GM12878 (cell line): Measurements from ENCODE around the gene CERKL. TPM values are rescaled to one million over a fixed set of nuclear protein-coding genes. Genes with fewer than 3 reads are reported as not detected.

ENCODE experiments used
- ATAC-seq: fragments of 200-7000 bp; cut with Tn5 transposase; 3 replicates; pipeline ENCODE4 v1.9.1; 2020; ENCODE audit warnings: mild to moderate bottlenecking, moderate library complexity
- BruUV-seq: library from RNA; stranded (reverse); fragments of 400-500 nt; replicated peaks from 2 replicates; lab custom pipeline; 2021; lab: Mats Ljungman, UMichigan
- CTCF ChIA-PET: fragments of 300-600 bp; sonication (Branson Sonifier 250); formaldehyde crosslinking; extraction: SDS; loops from one replicate; lab custom pipeline; 2021; ENCODE audit warnings: inconsistent platforms; lab: Yijun Ruan, JAX
- POLR2A ChIA-PET: fragments of 350-600 bp; formaldehyde crosslinking; extraction: SDS; loops from one replicate; lab custom pipeline; 2021; ENCODE audit warnings: inconsistent platforms; lab: Charles Lee
- RAD21 ChIA-PET: fragments of 300-600 bp; sonication (Branson Sonifier 250); formaldehyde crosslinking; loops from one replicate; lab custom pipeline; 2023; ENCODE audit warnings: antibody characterized with exemption; ENCODE audit not compliant: unreplicated experiment; lab: Charles Lee
- SMC1A ChIA-PET: fragments of 300-600 bp; sonication (Branson Sonifier 250); formaldehyde crosslinking; loops from one replicate; lab custom pipeline; 2023; ENCODE audit not compliant: unreplicated experiment, uncharacterized antibody; lab: Charles Lee
- DNase-seq: peaks from one replicate; pipeline ENCODE4 v3.0.0-alpha.2; 2011; ENCODE audit warnings: low read depth, low spot score
- FAIRE-seq: peaks from 3 replicates; lab custom pipeline; 2011; peaks lifted over from hg19 to GRCh38; lab: Jason Lieb, UNC
- H2AFZ ChIP-seq: 2 replicates; pipeline ENCODE4 v1.6.0; 2011; ENCODE audit warnings: low read depth, low read length, control low read depth; ENCODE audit not compliant: control insufficient read depth
- H3K27ac ChIP-seq: 2 replicates; pipeline ENCODE4 v1.5.1; 2011; ENCODE audit warnings: control low read depth; ENCODE audit not compliant: control insufficient read depth, insufficient read depth
- H3K27me3 ChIP-seq, 2 experiments: replicated peaks in 1 of 2; 2 replicates each; pipeline versions ENCODE4 v1.6.0 to v1.6.1; 2011; ENCODE audit warnings: low read length in 1 of 2; ENCODE audit not compliant: control insufficient read depth in 2 of 2, insufficient read depth in 2 of 2
- H3K36me3 ChIP-seq, 2 experiments: 2 replicates each; pipeline ENCODE4 v1.5.1; 2011; ENCODE audit warnings: low read length in 1 of 2; ENCODE audit not compliant: control insufficient read depth in 2 of 2, insufficient read depth in 2 of 2
- H3K4me1 ChIP-seq: 2 replicates; pipeline ENCODE4 v1.6.1; 2011; ENCODE audit warnings: mild to moderate bottlenecking, low read length, moderate library complexity, mixed read lengths; ENCODE audit not compliant: control insufficient read depth, insufficient read depth
- H3K4me2 ChIP-seq: 2 replicates; pipeline ENCODE4 v1.6.0; 2011; ENCODE audit warnings: control low read depth; ENCODE audit not compliant: control insufficient read depth, insufficient read depth
- H3K4me3 ChIP-seq: fragments of 200-600 bp; sonication (generic); 2 replicates; pipeline ENCODE4 v1.5.1; 2016
- H3K79me2 ChIP-seq: 2 replicates; pipeline ENCODE4 v1.6.0; 2011; ENCODE audit warnings: low read length; ENCODE audit not compliant: control insufficient read depth, insufficient read depth
- H3K9ac ChIP-seq: 2 replicates; pipeline ENCODE4 v1.8.0; 2011; ENCODE audit warnings: low read length, control low read depth, mixed read lengths; ENCODE audit not compliant: control insufficient read depth, insufficient read depth
- H3K9me3 ChIP-seq: replicated peaks from 3 replicates; pipeline ENCODE4 v1.5.1; 2011; ENCODE audit warnings: mild to moderate bottlenecking, low read length; ENCODE audit not compliant: control insufficient read depth, insufficient read depth
- H4K20me1 ChIP-seq: 2 replicates; pipeline ENCODE4 v1.6.0; 2011; ENCODE audit not compliant: control insufficient read depth, insufficient read depth
- CREM ChIP-seq: IDR thresholded peaks from 2 replicates; pipeline ENCODE4 v1.6.1; 2014; ENCODE audit warnings: antibody characterized with exemption, low read depth
- JUND ChIP-seq: IDR thresholded peaks from 2 replicates; pipeline ENCODE4 v1.6.1; 2012; ENCODE audit warnings: low read depth, mild to moderate bottlenecking, low read length, improper control_type of control experiment, moderate library complexity
- KLF5 ChIP-seq: fragments of 450-650 bp; IDR thresholded peaks from 2 replicates; pipeline ENCODE4 v1.6.1; 2014; ENCODE audit warnings: mild to moderate bottlenecking; ENCODE audit not compliant: partially characterized antibody
- MEF2A ChIP-seq: IDR thresholded peaks from 2 replicates; pipeline ENCODE4 v1.6.1; 2011; ENCODE audit warnings: low read depth, mild to moderate bottlenecking, low read length, moderate library complexity; ENCODE audit not compliant: insufficient read depth
- NR2F1 ChIP-seq: fragments of 450-650 bp; conservative IDR thresholded peaks from 2 replicates; pipeline ENCODE4 v1.6.1; 2017; ENCODE audit warnings: mild to moderate bottlenecking
- POLR2AphosphoS2 ChIP-seq: IDR thresholded peaks from 2 replicates; pipeline ENCODE4 v1.6.1; 2011; ENCODE audit warnings: low read depth, mild to moderate bottlenecking, low read length, improper control_type of control experiment, moderate library complexity
- POU2F2 ChIP-seq: IDR thresholded peaks from 3 replicates; pipeline ENCODE4 v1.6.1; 2011; ENCODE audit warnings: low read depth, mild to moderate bottlenecking, low read length, borderline replicate concordance
- RAD51 ChIP-seq: fragments of 450-650 bp; IDR thresholded peaks from 2 replicates; pipeline ENCODE4 v1.6.1; 2016; ENCODE audit warnings: moderate library complexity, mild to moderate bottlenecking, inconsistent platforms
- SMAD5 ChIP-seq: IDR thresholded peaks from 2 replicates; pipeline ENCODE4 v1.6.1; 2016; ENCODE audit warnings: antibody characterized with exemption, low read depth
- SPI1 ChIP-seq: IDR thresholded peaks from 2 replicates; pipeline ENCODE4 v1.6.1; 2011; ENCODE audit warnings: low read depth, mild to moderate bottlenecking, low read length, moderate library complexity, borderline replicate concordance; ENCODE audit not compliant: insufficient read depth
- YBX1 ChIP-seq: fragments of 450-650 bp; IDR thresholded peaks from 2 replicates; pipeline ENCODE4 v1.6.1; 2016; ENCODE audit warnings: antibody characterized with exemption
- YY1 ChIP-seq: IDR thresholded peaks from 2 replicates; pipeline ENCODE4 v1.6.1; 2011; ENCODE audit warnings: low read depth, mild to moderate bottlenecking, low read length
- ZZZ3 ChIP-seq: IDR thresholded peaks from 2 replicates; pipeline ENCODE4 v1.6.1; 2011; ENCODE audit warnings: low read depth; ENCODE audit not compliant: control insufficient read depth, insufficient read length
- WGBS: methylation state at CpG from one replicate; pipeline ENCODE4 v1.1.6; 2016; ENCODE audit warnings: low lambda C conversion rate; ENCODE audit not compliant: insufficient replicate concordance, insufficient coverage; ENCODE audit errors: missing lambda C conversion rate; 5-methylcytosine and 5-hydroxymethylcytosine counted together
- in situ Hi-C: fragments of 300-500 bp; cut with MboI; formaldehyde crosslinking; loops from 9 replicates; pipeline ENCODE4 v1.14.3; 2018; ENCODE audit warnings: mixed read lengths
- intact Hi-C: fragments of 100-400 bp; cut with micrococcal nuclease; formaldehyde crosslinking; loops from one replicate; pipeline ENCODE4 v1.14.2; 2022; ENCODE audit not compliant: unreplicated experiment
- polyA plus RNA-seq, 11 experiments: library from polyadenylated mRNA; depleted of rRNA in 4 of 11; unstranded in 6 of 11; stranded (reverse) in 5 of 11; fragments of >200 nt; fragmentation: Nextera tagmentation in 4 of 11; fragmentation: Illumina TruSeq in 1 of 11; extraction: Ambion mirVana in 4 of 11; extraction: Trizol in 1 of 11; gene quantifications; 1 replicate in 1 of 11; 2 replicates in 10 of 11; pipeline versions ENCODE4 v1.2.1 to v1.2.3, GENCODE V29; 2011 to 2016; ENCODE audit warnings: inconsistent platforms in 2 of 11, missing spikeins in 2 of 11, low read depth in 1 of 11
- total RNA-seq, 4 experiments: library from RNA; depleted of rRNA in 3 of 4; stranded (reverse); fragments of >200 nt in 3 of 4; fragmentation: Illumina TruSeq in 1 of 4; extraction: Trizol in 1 of 4; gene quantifications; 2 replicates each; pipeline versions ENCODE4 v1.2.1 to v1.2.3, GENCODE V29; 2013 to 2021
- TF ChIP-seq, protein P1 (sequence below): fragments of 450-650 bp; IDR thresholded peaks from 2 replicates; pipeline ENCODE4 v1.6.1; 2017; ENCODE audit warnings: antibody characterized with exemption, mild to moderate bottlenecking, moderate library complexity
- TF ChIP-seq, protein P2 (sequence below): fragments of 450-650 bp; formaldehyde crosslinking; IDR thresholded peaks from 2 replicates; pipeline ENCODE4 v1.4.0; 2022; ENCODE audit warnings: mild to moderate bottlenecking, moderate library complexity

CERKL gene
- total and polyA plus RNA-seq, 10 of the 15 experiments (the other 5 are each of a cell fraction or from before 2014, with no cell fraction given) = 0.05 to 23.0 (median 6.0) TPM; not detected in 2

DNA sequence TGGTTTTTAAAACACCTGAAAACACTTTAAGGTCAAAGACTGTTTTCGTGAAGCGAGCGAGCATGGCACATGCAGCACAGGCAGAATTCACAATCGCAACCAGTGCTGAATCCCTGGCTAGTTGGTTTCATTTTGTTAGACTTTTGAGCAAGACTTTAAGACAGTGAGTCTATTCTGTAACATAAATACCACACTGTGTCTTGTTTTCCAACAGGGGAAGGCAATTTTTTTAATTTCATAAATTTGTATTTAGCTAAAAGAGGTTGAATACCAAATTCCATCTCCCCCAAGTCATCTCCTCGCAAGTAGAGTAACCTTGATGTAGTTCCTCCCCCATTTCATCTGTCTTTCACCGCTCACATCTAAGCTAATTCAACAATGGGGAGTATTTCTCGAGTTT, 1.4 kb downstream of the CERKL start:
- Histone ChIP-seq H3K27me3 (peaks cover 9 to 12% of the 10 kb centered on the region in 2 experiments; a peak in 3 of 4 replicates), H4K20me1 (no peaks in the 10 kb centered on the region), H3K27ac (no peak overlapping the region)
- FAIRE-seq (no peak), ATAC-seq (no peak)
- 83% methylated on average over 7 of the region's 7 CpGs for WGBS
- no TSS peak for BruUV-seq
- POLR2A ChIA-PET = no interaction called here
- TF ChIP-seq POU2F2 (no peak), NR2F1 (no peak), JUND (no peak), KLF5 (no peak), SMAD5 (no peak), POLR2AphosphoS2 (no peak), YBX1 (no peak), ZZZ3 (no peak), YY1 (no peak), CREM (no peak), RAD51 (no peak), MEF2A (no peak), SPI1 (no peak)
- TF ChIP-seq, protein P1, sequence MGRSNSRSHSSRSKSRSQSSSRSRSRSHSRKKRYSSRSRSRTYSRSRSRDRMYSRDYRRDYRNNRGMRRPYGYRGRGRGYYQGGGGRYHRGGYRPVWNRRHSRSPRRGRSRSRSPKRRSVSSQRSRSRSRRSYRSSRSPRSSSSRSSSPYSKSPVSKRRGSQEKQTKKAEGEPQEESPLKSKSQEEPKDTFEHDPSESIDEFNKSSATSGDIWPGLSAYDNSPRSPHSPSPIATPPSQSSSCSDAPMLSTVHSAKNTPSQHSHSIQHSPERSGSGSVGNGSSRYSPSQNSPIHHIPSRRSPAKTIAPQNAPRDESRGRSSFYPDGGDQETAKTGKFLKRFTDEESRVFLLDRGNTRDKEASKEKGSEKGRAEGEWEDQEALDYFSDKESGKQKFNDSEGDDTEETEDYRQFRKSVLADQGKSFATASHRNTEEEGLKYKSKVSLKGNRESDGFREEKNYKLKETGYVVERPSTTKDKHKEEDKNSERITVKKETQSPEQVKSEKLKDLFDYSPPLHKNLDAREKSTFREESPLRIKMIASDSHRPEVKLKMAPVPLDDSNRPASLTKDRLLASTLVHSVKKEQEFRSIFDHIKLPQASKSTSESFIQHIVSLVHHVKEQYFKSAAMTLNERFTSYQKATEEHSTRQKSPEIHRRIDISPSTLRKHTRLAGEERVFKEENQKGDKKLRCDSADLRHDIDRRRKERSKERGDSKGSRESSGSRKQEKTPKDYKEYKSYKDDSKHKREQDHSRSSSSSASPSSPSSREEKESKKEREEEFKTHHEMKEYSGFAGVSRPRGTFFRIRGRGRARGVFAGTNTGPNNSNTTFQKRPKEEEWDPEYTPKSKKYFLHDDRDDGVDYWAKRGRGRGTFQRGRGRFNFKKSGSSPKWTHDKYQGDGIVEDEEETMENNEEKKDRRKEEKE = no peak
- TF ChIP-seq, protein P2, sequence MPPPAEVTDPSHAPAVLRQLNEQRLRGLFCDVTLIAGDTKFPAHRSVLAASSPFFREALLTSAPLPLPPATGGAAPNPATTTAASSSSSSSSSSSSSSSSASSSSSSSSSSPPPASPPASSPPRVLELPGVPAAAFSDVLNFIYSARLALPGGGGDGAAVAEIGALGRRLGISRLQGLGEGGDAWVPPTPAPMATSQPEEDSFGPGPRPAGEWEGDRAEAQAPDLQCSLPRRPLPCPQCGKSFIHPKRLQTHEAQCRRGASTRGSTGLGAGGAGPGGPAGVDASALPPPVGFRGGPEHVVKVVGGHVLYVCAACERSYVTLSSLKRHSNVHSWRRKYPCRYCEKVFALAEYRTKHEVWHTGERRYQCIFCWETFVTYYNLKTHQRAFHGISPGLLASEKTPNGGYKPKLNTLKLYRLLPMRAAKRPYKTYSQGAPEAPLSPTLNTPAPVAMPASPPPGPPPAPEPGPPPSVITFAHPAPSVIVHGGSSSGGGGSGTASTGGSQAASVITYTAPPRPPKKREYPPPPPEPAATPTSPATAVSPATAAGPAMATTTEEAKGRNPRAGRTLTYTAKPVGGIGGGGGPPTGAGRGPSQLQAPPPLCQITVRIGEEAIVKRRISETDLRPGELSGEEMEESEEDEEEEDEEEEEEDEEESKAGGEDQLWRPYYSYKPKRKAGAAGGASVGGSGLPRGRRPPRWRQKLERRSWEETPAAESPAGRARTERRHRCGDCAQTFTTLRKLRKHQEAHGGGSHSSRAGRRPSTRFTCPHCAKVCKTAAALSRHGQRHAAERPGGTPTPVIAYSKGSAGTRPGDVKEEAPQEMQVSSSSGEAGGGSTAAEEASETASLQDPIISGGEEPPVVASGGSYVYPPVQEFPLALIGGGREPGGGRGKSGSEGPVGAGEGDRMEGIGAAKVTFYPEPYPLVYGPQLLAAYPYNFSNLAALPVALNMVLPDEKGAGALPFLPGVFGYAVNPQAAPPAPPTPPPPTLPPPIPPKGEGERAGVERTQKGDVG = no peak
- TF ChIP-seq, all 136 proteins: peak for 0
- ChIA-PET CTCF (interaction anchor here (0.6 to 2.5 kb wide), 6 partner anchors 9 to 87 kb away, joined by 3 to 8 read pairs (median 3); no protein-coding TSS in a partner anchor), RAD21 (no interaction called here), SMC1A (interaction anchor here (0.5 to 1.9 kb wide), 4 partner anchors 11 to 252 kb away, joined by 3 to 4 read pairs (median 4); no protein-coding TSS in a partner anchor)
- Histone ChIP-seq H3K79me2 (no peaks in the 10 kb centered on the region), H3K4me1 (no peaks in the 10 kb centered on the region), H3K9ac (no peak overlapping the region), H2AFZ (no peak overlapping the region), H3K4me3 (no peak overlapping the region), H3K4me2 (no peak overlapping the region), H3K36me3 (no peaks in the 10 kb centered on the region), H3K9me3 (no peaks in the 10 kb centered on the region)
- no peak for DNase-seq
- intact Hi-C loops = no loop called here
- in situ Hi-C loops = no loop called here
